ENCODE measurements around the gene KRT33B.

DNA sequence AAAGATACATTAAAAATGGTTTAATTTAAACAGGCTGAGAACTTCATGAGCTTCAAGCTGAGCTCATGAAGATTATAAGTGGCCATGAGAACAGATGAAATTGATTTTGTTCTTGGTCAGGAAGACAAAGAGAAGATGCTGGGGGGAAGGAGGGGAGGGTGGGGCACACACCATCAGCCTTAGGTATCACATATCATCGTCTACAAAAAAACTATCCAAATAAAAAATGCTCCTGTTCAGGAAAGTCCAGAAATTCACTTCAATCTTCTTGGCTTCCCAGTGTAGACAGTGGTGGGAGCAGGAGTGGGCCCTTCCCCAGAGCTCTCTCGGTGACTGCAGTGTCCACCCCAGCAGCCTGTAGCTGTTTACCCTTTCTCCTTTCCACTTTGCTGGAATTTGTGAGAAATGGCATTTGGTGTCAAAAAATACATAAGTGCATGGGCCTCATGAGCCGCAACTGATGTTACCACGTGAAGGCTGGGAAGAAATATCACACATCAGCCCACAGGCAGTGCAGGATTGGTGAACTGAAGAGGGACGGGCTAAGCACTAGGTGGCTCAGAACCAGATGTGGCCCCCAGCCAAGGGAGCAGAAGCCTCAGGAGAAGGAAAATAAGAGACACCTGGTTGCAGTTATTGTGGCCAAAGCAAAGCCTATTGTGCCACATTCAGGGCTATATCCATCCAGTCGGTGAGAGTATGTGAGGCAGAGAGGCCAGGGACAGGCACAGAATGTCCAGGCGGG is 48.7 kb upstream of the KRT33B start:
- TF ChIP-seq, protein P1, sequence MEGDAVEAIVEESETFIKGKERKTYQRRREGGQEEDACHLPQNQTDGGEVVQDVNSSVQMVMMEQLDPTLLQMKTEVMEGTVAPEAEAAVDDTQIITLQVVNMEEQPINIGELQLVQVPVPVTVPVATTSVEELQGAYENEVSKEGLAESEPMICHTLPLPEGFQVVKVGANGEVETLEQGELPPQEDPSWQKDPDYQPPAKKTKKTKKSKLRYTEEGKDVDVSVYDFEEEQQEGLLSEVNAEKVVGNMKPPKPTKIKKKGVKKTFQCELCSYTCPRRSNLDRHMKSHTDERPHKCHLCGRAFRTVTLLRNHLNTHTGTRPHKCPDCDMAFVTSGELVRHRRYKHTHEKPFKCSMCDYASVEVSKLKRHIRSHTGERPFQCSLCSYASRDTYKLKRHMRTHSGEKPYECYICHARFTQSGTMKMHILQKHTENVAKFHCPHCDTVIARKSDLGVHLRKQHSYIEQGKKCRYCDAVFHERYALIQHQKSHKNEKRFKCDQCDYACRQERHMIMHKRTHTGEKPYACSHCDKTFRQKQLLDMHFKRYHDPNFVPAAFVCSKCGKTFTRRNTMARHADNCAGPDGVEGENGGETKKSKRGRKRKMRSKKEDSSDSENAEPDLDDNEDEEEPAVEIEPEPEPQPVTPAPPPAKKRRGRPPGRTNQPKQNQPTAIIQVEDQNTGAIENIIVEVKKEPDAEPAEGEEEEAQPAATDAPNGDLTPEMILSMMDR (IDR thresholded peaks at IDR 0.05), result no peak
- TF ChIP-seq POLR2A (IDR thresholded peaks at IDR 0.05), result no peak

Measured in testis (tissue), 2 donors.